ENCODE measurements around the gene ISG20. TPM values are rescaled to one million over a fixed set of nuclear protein-coding genes. Genes with fewer than 3 reads are reported as not detected.
"Not testable (repeated sequence)": the region's sequence is repeated elsewhere in the genome, so short reads cannot be mapped to it uniquely, and the experiment has no call there.

ISG20 gene
- polyA plus RNA-seq, 1 donor: 4.9 TPM

DNA sequence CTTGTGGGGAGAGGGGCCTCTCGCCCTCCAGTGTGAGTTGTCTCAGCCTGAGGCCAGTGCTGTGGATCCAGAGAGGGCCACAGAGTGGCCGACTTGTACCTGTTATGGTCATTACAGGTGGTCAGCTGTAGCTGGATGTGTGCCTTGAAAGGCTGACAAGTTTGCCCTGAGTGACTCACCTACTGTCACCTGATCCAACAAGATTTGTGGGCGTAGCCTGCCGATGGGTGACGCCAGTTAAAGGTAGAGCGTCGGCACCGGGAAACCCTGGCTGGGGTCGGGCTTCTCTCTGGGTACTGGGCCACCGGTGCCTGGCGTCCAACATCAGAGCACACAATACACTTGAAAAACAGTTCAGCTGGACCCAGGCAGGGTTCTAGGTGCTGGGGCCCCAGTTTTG is 2.8 kb upstream of the ISG20 start:
- H3K27me3 ChIP-seq (ENCODE audit: control insufficient read depth, insufficient read depth, low read length): no peaks in the 10 kb centered on the region
- H3K4me3 ChIP-seq (ENCODE audit: low read length): no peak overlapping the region
- peaks cover 6% of the 10 kb centered on the region for H3K36me3 ChIP-seq (ENCODE audit: control insufficient read depth, insufficient read depth, low read length)
- no peak overlapping the region for H3K27ac ChIP-seq (ENCODE audit: low read length)
- H3K9me3 ChIP-seq (ENCODE audit: control insufficient read depth, low read depth, low read length): no peaks in the 10 kb centered on the region
- peaks cover 36% of the 10 kb centered on the region for H3K4me1 ChIP-seq (ENCODE audit: control insufficient read depth, insufficient read depth, low read length)
- no CpG with 5 or more reads among the region's 11 CpGs for WGBS (ENCODE audit: insufficient coverage, low lambda C conversion rate)
- DNase-seq: peak; percentile 48 to 72

DNA sequence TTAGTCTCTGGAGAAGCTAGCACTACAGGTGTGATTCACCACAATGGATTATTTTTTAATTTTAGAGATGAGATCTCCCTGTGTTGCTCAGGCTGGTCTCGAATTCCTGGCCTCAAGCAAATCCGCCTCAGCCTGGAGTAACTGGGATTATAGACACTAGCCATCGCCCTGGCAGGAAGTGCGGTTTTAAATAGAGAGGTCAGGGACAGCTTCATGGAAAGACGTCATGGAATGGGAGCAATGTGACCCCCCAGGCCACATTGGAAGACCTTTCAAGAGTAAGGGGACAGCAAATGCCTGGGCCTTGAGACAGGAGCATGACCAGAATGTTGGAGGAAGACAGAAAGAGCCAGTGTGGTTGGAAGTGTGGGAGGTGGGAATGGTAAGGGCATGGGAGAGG is 2.2 kb upstream of the ISG20 start:
- H3K27me3 ChIP-seq (ENCODE audit: control insufficient read depth, insufficient read depth, low read length): no peaks in the 10 kb centered on the region
- H3K36me3 ChIP-seq (ENCODE audit: control insufficient read depth, insufficient read depth, low read length): peaks cover 2% of the 10 kb centered on the region
- no peak overlapping the region for H3K4me3 ChIP-seq (ENCODE audit: low read length)
- peaks cover 36% of the 10 kb centered on the region for H3K4me1 ChIP-seq (ENCODE audit: control insufficient read depth, insufficient read depth, low read length)
- H3K27ac ChIP-seq (ENCODE audit: low read length): no peak overlapping the region
- WGBS (ENCODE audit: insufficient coverage, low lambda C conversion rate): no CpG with 5 or more reads among the region's 5 CpGs
- DNase-seq: no peak
- no peaks in the 10 kb centered on the region for H3K9me3 ChIP-seq (ENCODE audit: control insufficient read depth, low read depth, low read length)

DNA sequence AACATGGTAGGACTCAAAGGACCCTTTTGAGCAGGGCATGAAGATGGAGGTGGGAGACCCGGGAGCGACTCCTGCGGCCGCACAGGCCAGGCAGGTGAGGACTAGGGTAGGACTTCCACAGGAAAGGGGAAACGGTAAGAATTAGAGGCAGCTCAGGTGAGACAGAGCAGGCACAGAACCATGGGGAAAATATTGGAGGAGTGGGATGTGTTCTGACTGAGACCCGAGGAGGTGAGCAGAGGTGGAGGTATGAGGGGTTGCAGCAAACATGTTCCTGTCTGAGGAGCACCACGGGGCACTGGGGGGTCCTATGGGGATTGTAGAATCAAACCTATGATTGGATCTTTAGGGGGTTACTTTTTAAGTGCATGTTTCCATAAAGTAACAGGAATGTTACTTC is 1.4 kb upstream of the ISG20 start:
- Histone ChIP-seq H3K4me1 (ENCODE audit: control insufficient read depth, insufficient read depth, low read length) (peaks cover 36% of the 10 kb centered on the region), H3K36me3 (ENCODE audit: control insufficient read depth, insufficient read depth, low read length) (no peaks in the 10 kb centered on the region), H3K27me3 (ENCODE audit: control insufficient read depth, insufficient read depth, low read length) (no peaks in the 10 kb centered on the region), H3K4me3 (ENCODE audit: low read length) (no peak overlapping the region), H3K9me3 (ENCODE audit: control insufficient read depth, low read depth, low read length) (no peaks in the 10 kb centered on the region), H3K27ac (ENCODE audit: low read length) (peak overlapping the region; percentile 96)
- WGBS (ENCODE audit: insufficient coverage, low lambda C conversion rate): no CpG with 5 or more reads among the region's 7 CpGs
- no peak for DNase-seq

DNA sequence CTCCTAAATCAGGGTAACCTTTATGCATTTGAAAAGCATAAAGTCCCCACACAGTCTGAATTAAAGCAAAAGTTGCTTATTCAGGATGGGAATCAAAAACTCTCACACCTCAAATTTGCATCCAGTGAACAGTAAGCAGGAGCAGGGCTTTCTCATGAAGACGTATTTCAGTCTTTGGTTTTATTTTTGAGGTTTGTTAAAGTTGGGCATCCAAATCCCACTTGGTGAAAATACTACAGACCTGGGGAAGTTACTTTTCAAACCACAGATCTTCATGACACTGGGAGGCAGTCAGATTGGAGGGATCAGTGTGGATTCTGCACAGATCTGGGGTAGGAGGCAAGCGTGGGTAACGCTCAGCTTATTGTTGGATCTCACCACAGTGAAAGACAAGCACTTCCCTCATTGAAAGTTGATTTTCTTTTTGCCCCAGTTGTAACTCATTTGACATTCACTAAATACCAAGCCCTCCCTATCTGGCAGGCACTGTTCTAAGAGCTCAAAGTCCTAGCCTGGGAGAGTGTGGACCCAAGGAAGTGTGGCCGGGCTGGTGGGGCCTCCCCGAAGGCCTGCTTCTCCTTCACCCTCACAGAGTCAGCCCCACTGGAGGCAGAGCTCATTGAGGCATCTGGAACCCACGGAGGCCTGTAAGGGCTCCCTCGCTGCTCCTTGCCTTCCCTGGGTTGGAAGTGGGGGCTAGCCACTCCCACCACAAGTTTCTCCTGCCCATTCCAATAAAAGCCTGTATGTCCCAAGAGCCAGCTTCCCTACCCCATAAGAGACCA is 783 bp upstream of the ISG20 start:
- Histone ChIP-seq H3K4me3 (ENCODE audit: low read length) (peak overlapping the region; percentile 7), H3K27ac (ENCODE audit: low read length) (peak overlapping the region; percentile 96), H3K36me3 (ENCODE audit: control insufficient read depth, insufficient read depth, low read length) (no peaks in the 10 kb centered on the region), H3K4me1 (ENCODE audit: control insufficient read depth, insufficient read depth, low read length) (peaks cover 36% of the 10 kb centered on the region), H3K27me3 (ENCODE audit: control insufficient read depth, insufficient read depth, low read length) (no peaks in the 10 kb centered on the region), H3K9me3 (ENCODE audit: control insufficient read depth, low read depth, low read length) (no peaks in the 10 kb centered on the region)
- WGBS (ENCODE audit: insufficient coverage, low lambda C conversion rate): no CpG with 5 or more reads among the region's 7 CpGs
- peak; percentile 79 to 89 for DNase-seq

DNA sequence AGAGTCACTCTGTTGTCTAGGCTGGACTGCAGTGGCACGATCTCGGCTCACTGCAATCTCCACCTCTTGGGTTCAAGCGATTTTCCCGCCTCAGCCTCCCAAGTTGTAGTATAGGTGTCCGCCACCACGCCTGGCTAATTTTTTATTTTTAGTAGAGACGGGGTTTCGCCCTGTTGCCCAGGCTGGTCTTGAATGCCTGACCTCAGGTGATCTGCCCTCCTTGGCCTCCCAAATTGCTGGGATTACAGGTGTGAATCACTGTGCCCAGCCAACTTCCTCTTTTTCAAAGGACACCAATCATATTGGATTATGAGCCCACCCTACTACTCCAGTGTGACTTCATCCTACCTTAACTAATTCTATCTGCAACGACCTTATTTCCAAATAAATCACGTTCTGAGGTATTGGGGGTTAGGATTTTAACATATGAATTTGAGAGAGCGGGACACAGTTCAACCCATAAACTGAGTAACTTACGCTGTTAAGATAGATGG is 3.2 kb downstream of the ISG20 start:
- Histone ChIP-seq H3K9me3 (ENCODE audit: control insufficient read depth, low read depth, low read length) (no peaks in the 10 kb centered on the region), H3K27ac (ENCODE audit: low read length) (no peak overlapping the region), H3K36me3 (ENCODE audit: control insufficient read depth, insufficient read depth, low read length) (no peaks in the 10 kb centered on the region), H3K4me1 (ENCODE audit: control insufficient read depth, insufficient read depth, low read length) (peaks cover 32% of the 10 kb centered on the region), H3K27me3 (ENCODE audit: control insufficient read depth, insufficient read depth, low read length) (no peaks in the 10 kb centered on the region), H3K4me3 (ENCODE audit: low read length) (no peak overlapping the region)
- no CpG with 5 or more reads among the region's 12 CpGs for WGBS (ENCODE audit: insufficient coverage, low lambda C conversion rate)
- DNase-seq: no peak

DNA sequence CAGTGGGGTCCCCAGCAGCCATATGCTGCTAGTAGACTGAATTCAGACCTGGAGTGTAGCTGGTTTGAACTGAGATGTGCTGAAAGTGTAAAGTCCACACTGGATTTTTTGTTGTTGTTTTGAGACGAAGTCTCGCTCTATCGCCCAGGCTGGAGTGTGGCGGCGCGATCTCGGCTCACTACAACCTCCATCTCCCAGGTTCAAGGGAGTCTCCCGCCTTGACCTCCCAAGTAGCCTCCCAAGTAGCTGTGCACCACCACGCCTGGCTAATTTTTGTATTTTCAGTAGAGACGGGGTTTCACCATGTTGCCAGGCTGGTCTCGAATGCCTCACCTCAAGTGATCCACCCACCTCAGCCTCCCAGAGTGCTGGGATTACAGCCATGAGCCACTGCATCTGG is 3.7 kb downstream of the ISG20 start:
- DNase-seq: not testable (repeated sequence)

DNA sequence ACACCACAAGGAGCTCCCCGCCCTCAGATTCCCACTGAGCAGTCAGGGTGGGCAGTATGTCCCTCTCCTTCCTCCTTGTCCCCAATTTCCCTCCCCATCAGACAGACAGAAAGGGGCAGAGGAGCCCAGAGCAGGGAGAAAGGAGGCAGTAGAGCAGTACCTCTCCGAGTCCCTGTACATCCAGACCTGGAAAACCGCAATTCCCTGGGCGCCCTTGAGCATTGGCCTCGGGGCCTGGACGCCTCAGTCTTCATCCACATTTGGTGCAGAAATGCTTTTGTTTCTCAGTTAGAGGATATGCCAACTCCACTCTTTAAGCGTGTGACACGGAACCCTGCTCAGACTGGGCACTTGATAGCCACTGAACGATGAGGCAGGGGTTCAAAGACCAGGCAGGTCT is 5.9 kb downstream of the ISG20 start:
- no peak overlapping the region for H3K4me3 ChIP-seq (ENCODE audit: low read length)
- no peaks in the 10 kb centered on the region for H3K9me3 ChIP-seq (ENCODE audit: control insufficient read depth, low read depth, low read length)
- DNase-seq: no peak
- H3K27ac ChIP-seq (ENCODE audit: low read length): no peak overlapping the region
- no peaks in the 10 kb centered on the region for H3K27me3 ChIP-seq (ENCODE audit: control insufficient read depth, insufficient read depth, low read length)
- WGBS (ENCODE audit: insufficient coverage, low lambda C conversion rate): 100% methylated on average over 1 of the region's 9 CpGs
- peaks cover 23% of the 10 kb centered on the region for H3K4me1 ChIP-seq (ENCODE audit: control insufficient read depth, insufficient read depth, low read length)
- H3K36me3 ChIP-seq (ENCODE audit: control insufficient read depth, insufficient read depth, low read length): no peaks in the 10 kb centered on the region

More for the DNA sequence above, 3.7 kb downstream of the ISG20 start:
- no CpG with 5 or more reads among the region's 11 CpGs for WGBS (ENCODE audit: insufficient coverage, low lambda C conversion rate)
- not testable (repeated sequence) for H3K27ac ChIP-seq (ENCODE audit: low read length); H3K27me3 ChIP-seq (ENCODE audit: control insufficient read depth, insufficient read depth, low read length); H3K9me3 ChIP-seq (ENCODE audit: control insufficient read depth, low read depth, low read length); H3K36me3 ChIP-seq (ENCODE audit: control insufficient read depth, insufficient read depth, low read length); H3K4me3 ChIP-seq (ENCODE audit: low read length)
- peaks cover 28% of the 10 kb centered on the region for H3K4me1 ChIP-seq (ENCODE audit: control insufficient read depth, insufficient read depth, low read length)

DNA sequence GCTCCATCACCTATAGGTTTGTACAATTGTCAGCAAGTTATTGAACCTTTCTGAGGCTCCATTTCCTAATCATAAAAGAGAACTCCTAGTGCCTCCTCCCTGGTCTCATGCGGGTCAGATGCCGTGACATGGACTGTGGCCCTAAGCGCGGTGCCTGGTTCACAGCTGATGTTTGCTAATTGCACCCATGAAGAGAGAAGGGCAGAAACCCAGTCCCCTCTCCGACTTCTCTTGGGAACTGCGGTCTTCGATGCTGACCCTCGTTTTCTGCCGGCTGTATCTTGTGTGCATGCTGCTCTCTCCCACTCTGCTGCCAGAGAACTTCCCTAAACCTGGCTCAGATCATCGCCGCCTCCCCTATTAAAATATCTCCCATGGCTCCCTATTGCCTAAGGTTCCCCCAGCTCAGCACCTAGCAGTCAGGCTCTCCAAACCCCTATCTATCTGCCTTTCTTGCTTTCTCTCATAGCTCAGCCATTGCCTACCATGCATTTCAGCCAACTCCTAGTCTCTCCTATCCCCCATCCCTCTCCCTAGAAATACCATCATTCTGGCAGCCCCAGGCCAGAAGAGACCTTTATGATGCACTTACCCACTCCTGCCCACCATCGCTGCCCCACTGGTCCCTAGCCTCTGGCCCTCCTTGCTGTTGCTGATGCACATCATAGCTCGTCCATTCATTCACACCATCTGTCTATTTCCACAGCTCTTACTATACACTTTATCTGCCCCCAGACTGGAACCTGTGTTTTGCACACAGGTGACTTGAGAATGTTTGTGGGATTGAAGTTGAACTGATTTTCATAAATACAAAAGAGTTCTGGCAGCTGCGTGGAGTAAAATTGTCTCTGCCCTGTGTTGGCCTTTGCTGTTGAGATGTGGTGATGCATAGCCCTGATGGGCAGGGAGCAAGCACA is 6.6 kb downstream of the ISG20 start:
- Histone ChIP-seq H3K36me3 (ENCODE audit: control insufficient read depth, insufficient read depth, low read length) (no peaks in the 10 kb centered on the region), H3K9me3 (ENCODE audit: control insufficient read depth, low read depth, low read length) (no peaks in the 10 kb centered on the region), H3K27ac (ENCODE audit: low read length) (no peak overlapping the region), H3K27me3 (ENCODE audit: control insufficient read depth, insufficient read depth, low read length) (no peaks in the 10 kb centered on the region), H3K4me1 (ENCODE audit: control insufficient read depth, insufficient read depth, low read length) (peaks cover 17% of the 10 kb centered on the region), H3K4me3 (ENCODE audit: low read length) (no peak overlapping the region)
- DNase-seq: no peak
- no CpG with 5 or more reads among the region's 14 CpGs for WGBS (ENCODE audit: insufficient coverage, low lambda C conversion rate)

DNA sequence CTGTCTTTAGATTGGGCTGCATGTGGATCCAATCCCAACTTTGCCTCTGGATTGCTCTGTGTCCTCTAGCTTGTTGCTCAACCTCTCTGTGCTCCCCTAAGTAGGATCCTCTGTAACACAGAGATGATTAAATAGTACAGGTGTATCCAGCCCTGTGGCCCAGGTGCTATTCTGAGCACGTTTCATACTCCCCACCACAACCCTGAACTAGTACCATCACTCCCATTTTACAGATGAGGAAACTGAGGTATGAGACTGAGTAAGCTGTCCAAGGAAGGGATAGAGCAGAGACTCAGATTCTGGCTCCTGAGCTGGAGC is 7.2 kb downstream of the ISG20 start:
- WGBS (ENCODE audit: insufficient coverage, low lambda C conversion rate): no CpG with 5 or more reads among the region's 1 CpG
- Histone ChIP-seq H3K36me3 (ENCODE audit: control insufficient read depth, insufficient read depth, low read length) (no peaks in the 10 kb centered on the region), H3K9me3 (ENCODE audit: control insufficient read depth, low read depth, low read length) (no peaks in the 10 kb centered on the region), H3K27ac (ENCODE audit: low read length) (no peak overlapping the region), H3K4me1 (ENCODE audit: control insufficient read depth, insufficient read depth, low read length) (peaks cover 14% of the 10 kb centered on the region), H3K4me3 (ENCODE audit: low read length) (no peak overlapping the region), H3K27me3 (ENCODE audit: control insufficient read depth, insufficient read depth, low read length) (no peaks in the 10 kb centered on the region)
- no peak for DNase-seq

DNA sequence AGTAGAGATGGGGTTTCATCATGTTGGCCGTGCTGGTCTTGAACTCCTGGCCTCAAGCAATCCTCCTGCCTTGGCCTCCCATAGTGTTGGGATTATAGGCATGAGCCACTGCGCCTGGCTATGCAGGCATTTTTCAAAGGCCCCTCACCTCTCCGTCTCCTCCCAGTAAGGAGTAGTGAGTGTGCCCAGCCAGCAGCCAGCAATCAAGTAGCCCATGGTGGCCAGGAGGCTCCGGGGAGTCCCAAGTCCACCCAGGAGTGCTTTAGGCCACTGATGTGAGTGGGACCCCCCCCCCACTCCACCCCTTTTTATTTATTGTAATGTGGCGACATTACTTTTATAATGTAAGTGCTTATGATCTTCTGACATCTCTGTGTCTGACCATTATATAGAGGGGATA is 8.1 kb downstream of the ISG20 start:
- WGBS (ENCODE audit: insufficient coverage, low lambda C conversion rate): no CpG with 5 or more reads among the region's 5 CpGs
- Histone ChIP-seq H3K36me3 (ENCODE audit: control insufficient read depth, insufficient read depth, low read length) (no peaks in the 10 kb centered on the region), H3K4me1 (ENCODE audit: control insufficient read depth, insufficient read depth, low read length) (peaks cover 14% of the 10 kb centered on the region), H3K9me3 (ENCODE audit: control insufficient read depth, low read depth, low read length) (no peaks in the 10 kb centered on the region), H3K27me3 (ENCODE audit: control insufficient read depth, insufficient read depth, low read length) (no peaks in the 10 kb centered on the region), H3K4me3 (ENCODE audit: low read length) (no peak overlapping the region), H3K27ac (ENCODE audit: low read length) (no peak overlapping the region)
- DNase-seq: no peak

Data from large intestine (tissue), 3 donors.